C1 segment of cervical spinal cord (tissue), 14 donors: Measurements from ENCODE around the gene KCNJ1.

Source experiments
- DNase-seq, 14 donors: peaks; one replicate each; lab custom pipeline; 2025; lab: John Stamatoyannopoulos, UW

Gene KCNJ1

GRCh38 chr11:128901653-128902514 lies 34.8 kb upstream of the KCNJ1 start:
- DNase-seq: no peak

- DNase-seq: peak in 1 of 14 donors; percentile 83
Measured at GRCh38 chr11:128900468-128900867, 33.4 kb upstream of the KCNJ1 start.

GRCh38 chr11:128898580-128899344 lies 31.7 kb upstream of the KCNJ1 start:
- no peak for DNase-seq

GRCh38 chr11:128897826-128898225 lies 30.7 kb upstream of the KCNJ1 start:
- DNase-seq: no peak

GRCh38 chr11:128896356-128896755 lies 29.3 kb upstream of the KCNJ1 start:
- no peak for DNase-seq

GRCh38 chr11:128895526-128895925 lies 28.4 kb upstream of the KCNJ1 start:
- DNase-seq: no peak

GRCh38 chr11:128894685-128895084 lies 27.6 kb upstream of the KCNJ1 start:
- peak in 1 of 14 donors; percentile 13 for DNase-seq

GRCh38 chr11:128894286-128894681 lies 27.2 kb upstream of the KCNJ1 start:
- DNase-seq: no peak

GRCh38 chr11:128893578-128894285 lies 26.6 kb upstream of the KCNJ1 start:
- DNase-seq: no peak

- DNase-seq: peak in 1 of 14 donors; percentile 41
Measured at GRCh38 chr11:128892866-128893565, 25.9 kb upstream of the KCNJ1 start.

GRCh38 chr11:128891913-128892398 lies 24.9 kb upstream of the KCNJ1 start:
- no peak for DNase-seq

GRCh38 chr11:128890543-128891368 lies 23.7 kb upstream of the KCNJ1 start, which contains the start of gene KCNJ5:
KCNJ5 (plus strand) TSS chr11:128891356; CDS start chr11:128911274, 19,918 bp downstream.
- peak in 7 of 14 donors; percentile 5 to 60 (median 41) for DNase-seq

GRCh38 chr11:128890216-128890542 lies 23.1 kb upstream of the KCNJ1 start:
- DNase-seq: no peak

GRCh38 chr11:128889657-128890213 lies 22.6 kb upstream of the KCNJ1 start:
- no peak for DNase-seq

GRCh38 chr11:128888034-128888985 lies 21.2 kb upstream of the KCNJ1 start:
- no peak for DNase-seq

- no peak for DNase-seq
Measured at GRCh38 chr11:128886406-128887124, 19.5 kb upstream of the KCNJ1 start.

- DNase-seq: peak in 9 of 14 donors; percentile 8 to 58 (median 20)
Measured at GRCh38 chr11:128884703-128885338, 17.7 kb upstream of the KCNJ1 start.

GRCh38 chr11:128884054-128884453 lies 17.0 kb upstream of the KCNJ1 start:
- DNase-seq: no peak
